A549 (cell line): ENCODE data around the gene TNN. TPM values are rescaled to one million over a fixed set of nuclear protein-coding genes. Genes with fewer than 3 reads are reported as not detected.
"Not testable (repeated sequence)": the region's sequence is repeated elsewhere in the genome, so short reads cannot be mapped to it uniquely, and the experiment has no call there.

Experiments used
- ATAC-seq, 2 experiments: fragments of 200-7000 bp in 1 of 2; fragments of >200 bp in 1 of 2; cut with Nextera tagmentation in 1 of 2; cut with Tn5 transposase in 1 of 2; 3 replicates each; pipeline versions ENCODE4 v1.8.0 to v1.9.1; 2018 to 2020; ENCODE audit warnings: mild to moderate bottlenecking in 1 of 2, moderate library complexity in 1 of 2
- CTCF ChIA-PET: fragments of 300-600 bp; sonication (Branson Sonifier 250); formaldehyde crosslinking; extraction: SDS; loops from one replicate; lab custom pipeline; 2021; ENCODE audit warnings: antibody characterized with exemption, inconsistent platforms; lab: Yijun Ruan, JAX
- POLR2A ChIA-PET: fragments of 350-600 bp; formaldehyde crosslinking; extraction: SDS; loops from one replicate; lab custom pipeline; 2021; ENCODE audit warnings: antibody characterized with exemption, inconsistent platforms; lab: Yijun Ruan, JAX
- DNase-seq, 2 experiments: peaks; one replicate each; pipeline versions ENCODE4 v3.0.0 to v3.0.0-alpha.2; 2011 to 2016; ENCODE audit warnings: low read depth in 1 of 2, low spot score in 1 of 2
- FAIRE-seq: peaks from 2 replicates; lab custom pipeline; 2011; peaks lifted over from hg19 to GRCh38; lab: Jason Lieb, UNC
- H3K27ac ChIP-seq, 2 experiments: fragments of >200 bp; sonication (Bioruptor Twin); formaldehyde crosslinking; 3 replicates each; pipeline ENCODE4 v1.5.1; 2016 to 2017
- H3K4me1 ChIP-seq: fragments of >200 bp; sonication (Bioruptor Twin); formaldehyde crosslinking; 3 replicates; pipeline ENCODE4 v1.6.1; 2016
- H3K4me2 ChIP-seq: fragments of >200 bp; sonication (Bioruptor Twin); formaldehyde crosslinking; 3 replicates; pipeline ENCODE4 v1.6.1; 2016
- H3K4me3 ChIP-seq: fragments of >200 bp; sonication (Bioruptor Twin); formaldehyde crosslinking; 3 replicates; pipeline ENCODE4 v1.5.1; 2016
- H3K9me3 ChIP-seq: fragments of >200 bp; sonication (Bioruptor Twin); formaldehyde crosslinking; 3 replicates; pipeline ENCODE4 v1.6.1; 2016
- BHLHE40 ChIP-seq: IDR thresholded peaks from 2 replicates; pipeline ENCODE4 v1.6.1; 2012; ENCODE audit warnings: low read depth, low read length, inconsistent platforms
- CEBPB ChIP-seq, 2 experiments: fragments of >200 bp in 1 of 2; sonication (Bioruptor Twin) in 1 of 2; formaldehyde crosslinking in 1 of 2; IDR thresholded peaks; 2 replicates each; pipeline ENCODE4 v1.6.1; 2012 to 2016
- E2F6 ChIP-seq: IDR thresholded peaks from 2 replicates; pipeline ENCODE4 v1.6.1; 2012; ENCODE audit warnings: low read depth, borderline replicate concordance
- EHF ChIP-seq: fragments of 250-450 bp; sonication (Bioruptor Pico); IDR thresholded peaks from 2 replicates; pipeline ENCODE4 v1.5.0; 2020; ENCODE audit warnings: mild to moderate bottlenecking
- EP300 ChIP-seq, 2 experiments: fragments of >200 bp; sonication (Bioruptor Twin); formaldehyde crosslinking; IDR thresholded peaks; 2 replicates in 1 of 2; 3 replicates in 1 of 2; pipeline ENCODE4 v1.6.1; 2016 to 2017
- FOSB ChIP-seq: fragments of 250-450 bp; sonication (Bioruptor Pico); IDR thresholded peaks from 2 replicates; pipeline ENCODE4 v1.5.0; 2020; ENCODE audit warnings: mild to moderate bottlenecking, moderate library complexity
- FOSL2 ChIP-seq, 2 experiments: fragments of 450-650 bp in 1 of 2; fragments of >200 bp in 1 of 2; sonication (Bioruptor Twin) in 1 of 2; formaldehyde crosslinking; IDR thresholded peaks; 2 replicates each; pipeline versions ENCODE4 v1.5.0 to v1.6.1; 2016 to 2020; ENCODE audit warnings: mild to moderate bottlenecking in 1 of 2, moderate library complexity in 1 of 2
- HDAC2 ChIP-seq: fragments of 200-600 bp; sonication (generic); IDR thresholded peaks from 2 replicates; pipeline ENCODE4 v1.6.1; 2016
- HOXB5 ChIP-seq: fragments of 250-450 bp; sonication (Bioruptor Pico); IDR thresholded peaks from 2 replicates; pipeline ENCODE4 v1.5.0; 2020; ENCODE audit warnings: mild to moderate bottlenecking, moderate library complexity
- JUNB ChIP-seq: fragments of >200 bp; sonication (Bioruptor Twin); formaldehyde crosslinking; IDR thresholded peaks from 2 replicates; pipeline ENCODE4 v1.6.1; 2016
- MAFK ChIP-seq: fragments of 450-650 bp; IDR thresholded peaks from 2 replicates; pipeline ENCODE4 v1.6.1; 2014; ENCODE audit not compliant: partially characterized antibody
- PHF8 ChIP-seq: fragments of 200-600 bp; sonication (generic); IDR thresholded peaks from 2 replicates; pipeline ENCODE4 v1.6.1; 2016; ENCODE audit warnings: low read depth, mild to moderate bottlenecking, antibody characterized with exemption, moderate library complexity, borderline replicate concordance
- RAD21 ChIP-seq, 2 experiments: fragments of >200 bp in 1 of 2; sonication (Bioruptor Twin) in 1 of 2; formaldehyde crosslinking in 1 of 2; IDR thresholded peaks in 1 of 2; conservative IDR thresholded peaks in 1 of 2; 2 replicates in 1 of 2; 3 replicates in 1 of 2; pipeline ENCODE4 v1.6.1; 2012 to 2018; ENCODE audit warnings: inconsistent platforms in 1 of 2
- ZFP36 ChIP-seq: fragments of 450-650 bp; IDR thresholded peaks from 2 replicates; pipeline ENCODE4 v1.6.1; 2014; ENCODE audit warnings: borderline replicate concordance; ENCODE audit not compliant: partially characterized antibody
- ZNF302 ChIP-seq: fragments of 250-450 bp; sonication (Bioruptor Pico); IDR thresholded peaks from 2 replicates; pipeline ENCODE4 v1.9.0; 2021; ENCODE audit warnings: inconsistent platforms, mild to moderate bottlenecking, moderate library complexity
- ZSCAN20 ChIP-seq: fragments of 250-450 bp; sonication (Bioruptor Pico); IDR thresholded peaks from 2 replicates; pipeline ENCODE4 v1.8.0; 2022; ENCODE audit warnings: mild to moderate bottlenecking, moderate library complexity
- WGBS: methylation state at CpG from one replicate; pipeline ENCODE4 v1.1.6; 2017; ENCODE audit errors: missing lambda C conversion rate; 5-methylcytosine and 5-hydroxymethylcytosine counted together
- polyA plus RNA-seq, 4 experiments: library from polyadenylated mRNA; depleted of rRNA in 3 of 4; stranded (reverse); fragments of >200 nt; fragmentation: RNase III in 1 of 4; extraction: RNeasy Plus Mini Kit Qiagen cat#74134 plus additional on column Dnase treatment in 1 of 4; gene quantifications; 2 replicates in 3 of 4; 3 replicates in 1 of 4; pipeline ENCODE4 v1.2.3, GENCODE V29; 2011 to 2017
- TF ChIP-seq, protein P1 (sequence below): fragments of >200 bp; sonication (Bioruptor Twin); formaldehyde crosslinking; IDR thresholded peaks from 3 replicates; pipeline ENCODE4 v1.6.1; 2016

Gene TNN
- polyA plus RNA-seq, 2 of the 4 experiments (the other 2 are of a cell fraction) = not detected

DNA sequence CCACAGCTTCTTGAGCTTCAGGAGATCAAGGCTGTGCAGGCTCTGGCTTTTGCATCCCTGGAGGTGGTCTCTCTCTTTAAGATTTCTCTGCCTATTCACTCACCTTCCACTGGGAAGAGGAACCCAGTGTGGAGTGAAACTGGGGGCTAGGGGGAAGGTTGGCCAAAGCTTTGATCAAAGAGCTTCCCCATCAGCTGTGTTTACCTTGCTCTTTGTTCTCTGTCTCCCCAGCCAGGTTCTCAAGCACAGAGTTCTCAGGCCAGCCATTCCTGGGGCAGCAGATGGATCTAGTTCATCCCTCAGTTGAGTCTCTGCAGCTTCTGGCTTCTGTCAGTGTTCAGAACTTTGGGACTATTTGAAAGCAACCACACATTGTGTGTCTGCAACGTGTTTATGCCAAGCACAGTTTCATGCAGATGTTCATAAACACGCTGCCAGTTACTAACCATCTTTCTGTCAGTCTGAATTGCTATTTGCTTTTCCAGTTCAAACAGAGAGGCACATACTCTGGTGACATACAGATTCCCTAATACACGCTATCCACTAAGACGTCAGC is 27.2 kb upstream of the TNN start:
- no peak for ATAC-seq

DNA sequence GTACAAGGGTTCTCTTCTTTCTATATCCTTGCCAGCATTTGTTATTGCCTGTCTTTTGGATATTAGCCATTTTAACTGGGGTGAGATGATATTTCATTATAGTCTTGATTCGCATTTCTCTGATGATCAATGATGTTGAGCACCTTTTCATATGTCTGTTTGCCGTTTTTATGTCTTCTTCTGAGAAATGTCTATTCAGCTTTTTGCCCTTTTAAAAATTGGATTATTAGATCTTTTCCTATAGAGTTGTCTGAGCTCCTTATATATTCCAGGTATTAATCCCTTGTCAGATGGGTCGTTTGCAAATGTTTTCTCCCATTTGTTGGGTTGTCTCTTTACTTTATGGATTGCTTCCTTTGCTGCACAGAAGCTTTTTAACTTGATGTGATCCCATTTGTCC is 25.0 kb upstream of the TNN start:
- FAIRE-seq = no peak
- peak; percentile 33 for TF ChIP-seq MAFK
- TF ChIP-seq RAD21 (conservative IDR thresholded peaks at IDR 0.05 in 1 of 2, IDR thresholded peaks at IDR 0.05 in 1 of 2) = no peak
- TF ChIP-seq, protein P1, sequence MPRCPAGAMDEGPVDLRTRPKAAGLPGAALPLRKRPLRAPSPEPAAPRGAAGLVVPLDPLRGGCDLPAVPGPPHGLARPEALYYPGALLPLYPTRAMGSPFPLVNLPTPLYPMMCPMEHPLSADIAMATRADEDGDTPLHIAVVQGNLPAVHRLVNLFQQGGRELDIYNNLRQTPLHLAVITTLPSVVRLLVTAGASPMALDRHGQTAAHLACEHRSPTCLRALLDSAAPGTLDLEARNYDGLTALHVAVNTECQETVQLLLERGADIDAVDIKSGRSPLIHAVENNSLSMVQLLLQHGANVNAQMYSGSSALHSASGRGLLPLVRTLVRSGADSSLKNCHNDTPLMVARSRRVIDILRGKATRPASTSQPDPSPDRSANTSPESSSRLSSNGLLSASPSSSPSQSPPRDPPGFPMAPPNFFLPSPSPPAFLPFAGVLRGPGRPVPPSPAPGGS = no peak
- no peak for TF ChIP-seq JUNB
- no peak for TF ChIP-seq BHLHE40
- TF ChIP-seq ZSCAN20 (CRISPR knock-in tag) = no peak
- no peaks in the 10 kb centered on the region for H3K9me3 ChIP-seq
- H3K4me3 ChIP-seq = no peak overlapping the region
- no peak overlapping the region for H3K4me2 ChIP-seq
- DNase-seq = no peak
- ChIA-PET CTCF (no interaction called here), POLR2A (interaction anchor here (0.6 kb wide), 1 partner anchor 68 kb away, joined by 9 read pairs; no protein-coding TSS in a partner anchor)
- no peaks in the 10 kb centered on the region for H3K4me1 ChIP-seq
- no peak overlapping the region for H3K27ac ChIP-seq
- ATAC-seq = no peak
- WGBS = 8% methylated on average over 3 of the region's 3 CpGs

More for the DNA sequence above, 27.2 kb upstream of the TNN start:
- no peak overlapping the region for H3K4me2 ChIP-seq
- no peak overlapping the region for H3K27ac ChIP-seq
- CTCF ChIA-PET = interaction anchor here (1.3 to 1.6 kb wide), 2 partner anchors 9 to 11 kb away, joined by 4 to 10 read pairs; no protein-coding TSS in a partner anchor
- no peak for TF ChIP-seq FOSB (CRISPR knock-in tag)
- TF ChIP-seq EP300 (IDR thresholded peaks at IDR 0.05) = no peak
- TF ChIP-seq JUNB = no peak
- no peak for TF ChIP-seq PHF8
- no peak for TF ChIP-seq HDAC2
- no peak for TF ChIP-seq CEBPB (IDR thresholded peaks at IDR 0.05)
- no peak for TF ChIP-seq FOSL2 (IDR thresholded peaks at IDR 0.05)
- no peak for TF ChIP-seq FOSL2 (CRISPR knock-in tag; IDR thresholded peaks at IDR 0.05)
- no peak for TF ChIP-seq ZSCAN20 (CRISPR knock-in tag)
- TF ChIP-seq ZFP36 = no peak
- TF ChIP-seq HOXB5 = no peak
- no peak for TF ChIP-seq EHF (CRISPR knock-in tag)
- no peaks in the 10 kb centered on the region for H3K9me3 ChIP-seq
- no peak for FAIRE-seq
- POLR2A ChIA-PET = interaction anchor here (1.1 kb wide), 1 partner anchor 17 kb away, joined by 3 read pairs; the partner anchor contains the start of gene MRPS14
- no peak overlapping the region for H3K4me3 ChIP-seq
- WGBS = 30% methylated on average over 4 of the region's 4 CpGs
- no peaks in the 10 kb centered on the region for H3K4me1 ChIP-seq
- DNase-seq = no peak

DNA sequence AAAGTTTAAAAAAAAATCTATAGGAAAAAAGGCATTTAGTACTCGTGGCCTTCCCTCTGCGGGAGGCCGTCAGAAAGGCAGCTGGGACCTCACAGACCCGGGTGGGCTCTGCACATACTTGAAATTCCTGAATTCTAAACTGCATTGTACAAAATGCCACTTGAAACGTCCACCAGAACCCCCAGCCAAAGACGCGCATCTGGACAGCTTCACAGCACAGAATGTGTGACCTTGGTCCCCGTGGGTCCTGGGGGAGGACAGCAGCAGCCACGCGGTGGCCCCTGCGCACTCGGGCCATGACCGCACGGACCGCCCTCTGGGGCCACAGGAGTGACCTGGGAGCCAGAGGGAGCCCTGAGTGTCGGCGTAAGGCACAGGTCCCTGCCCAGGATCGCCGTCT is 23.8 kb upstream of the TNN start:
- Histone ChIP-seq H3K4me1 (no peaks in the 10 kb centered on the region), H3K4me2 (no peak overlapping the region), H3K4me3 (no peak overlapping the region), H3K27ac (no peak overlapping the region), H3K9me3 (no peaks in the 10 kb centered on the region)
- no peak for FAIRE-seq
- DNase-seq = no peak
- ChIA-PET POLR2A (no interaction called here), CTCF (interaction anchor here (1.2 kb wide), 1 partner anchor 14 kb away, joined by 3 read pairs; no protein-coding TSS in a partner anchor)
- ATAC-seq = no peak
- TF ChIP-seq E2F6 = no peak
- TF ChIP-seq ZNF302 (CRISPR knock-in tag) = no peak
- WGBS = 52% methylated on average over 13 of the region's 19 CpGs

DNA sequence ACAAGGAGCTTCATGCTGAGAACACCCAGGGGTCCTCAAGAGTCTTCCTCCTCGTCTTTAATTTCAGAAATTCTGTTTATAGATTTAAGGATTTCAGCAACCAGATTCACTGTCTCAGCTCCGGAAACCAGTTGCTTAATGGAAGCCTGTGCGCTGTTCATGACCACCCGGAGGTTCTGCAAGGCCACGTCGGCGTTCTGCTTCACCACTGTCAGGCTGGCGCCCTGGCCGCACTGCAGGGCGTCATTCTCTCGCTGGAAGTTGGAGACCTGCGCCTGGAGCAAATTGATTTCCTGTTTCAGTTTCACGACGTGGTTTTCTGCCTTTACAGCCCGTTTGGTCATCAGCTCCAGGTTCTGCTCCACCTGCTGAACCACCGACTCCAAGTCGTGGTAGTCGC is 23.0 kb upstream of the TNN start:
- H3K27ac ChIP-seq, POLR2A ChIA-PET, H3K4me1 ChIP-seq, H3K9me3 ChIP-seq, FAIRE-seq, ATAC-seq, H3K4me2 ChIP-seq, DNase-seq, H3K4me3 ChIP-seq: not testable (repeated sequence)
- WGBS = 61% methylated on average over 18 of the region's 18 CpGs
- CTCF ChIA-PET = interaction anchor here (1.1 to 1.2 kb wide), 2 partner anchors 9 to 15 kb away, joined by 3 to 4 read pairs; no protein-coding TSS in a partner anchor
